ENCODE measurements around the gene FHOD3.

- no peak for TF ChIP-seq POLR2A (IDR thresholded peaks at IDR 0.05; ENCODE audit: low read depth, low read length)
- no peak for TF ChIP-seq POLR2AphosphoS5 (IDR thresholded peaks at IDR 0.05; ENCODE audit: low read depth, low read length)
- no peak for TF ChIP-seq TAF1 (IDR thresholded peaks at IDR 0.05; ENCODE audit: low read depth, low read length)
Observed at GRCh38 chr18:36629138-36629530, 331.6 kb downstream of the FHOD3 start.

Measured in GM12891 (cell line).